HG03280 (cell line): ENCODE measurements around the gene TRIM74.
"Not testable (repeated sequence)": the region's sequence is repeated elsewhere in the genome, so short reads cannot be mapped to it uniquely, and the experiment has no call there.

Experiments
- ATAC-seq: cut with Tn5 transposase; IDR thresholded peaks from one replicate; pipeline ENCODE4 v1.9.1; 2021; ENCODE audit warnings: mild to moderate bottlenecking, moderate library complexity; ENCODE audit not compliant: unreplicated experiment

The TRIM74 gene

DNA sequence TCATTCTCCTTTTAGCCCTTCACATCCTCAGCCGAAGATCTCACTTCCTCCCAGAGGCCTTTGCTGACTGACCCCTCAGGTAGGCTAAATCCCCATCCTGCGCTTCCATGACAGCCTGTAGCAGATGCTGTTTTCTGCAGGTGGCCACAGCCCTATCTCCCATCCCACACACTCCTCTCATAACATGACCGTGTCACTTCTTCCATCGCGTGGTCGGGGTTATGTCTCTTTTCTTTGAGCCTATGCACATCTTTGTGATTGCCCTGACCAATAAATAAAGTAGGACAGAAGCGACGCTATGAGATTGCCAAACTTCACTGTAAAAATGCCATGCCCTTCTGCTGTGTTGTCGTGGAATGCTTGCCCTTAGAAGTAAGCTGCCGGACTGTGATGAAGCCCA, 55.5 kb downstream of the TRIM74 start:
- not testable (repeated sequence) for ATAC-seq

DNA sequence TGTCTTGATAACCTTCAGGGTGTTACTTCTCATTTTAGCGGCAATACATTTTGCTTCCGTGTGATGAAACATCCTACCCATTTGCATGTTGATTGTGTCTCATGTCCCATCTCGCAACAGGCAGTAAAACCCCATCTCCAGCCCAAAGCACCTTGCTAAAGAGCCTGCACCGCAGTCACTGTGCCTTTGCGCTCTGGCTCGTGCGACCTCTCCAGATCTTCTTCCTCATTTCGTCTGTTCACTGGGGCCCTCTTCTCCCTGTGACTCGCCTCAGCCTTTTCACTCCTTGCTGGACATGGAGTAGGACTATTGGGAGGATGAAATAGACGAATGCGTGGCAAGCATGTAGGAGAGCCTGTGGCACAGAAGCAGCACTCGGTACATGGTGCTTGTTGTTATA, 57.9 kb downstream of the TRIM74 start:
- not testable (repeated sequence) for ATAC-seq
